ENCODE measurements around the gene GNGT1.

Gene GNGT1

GRCh38 chr7:93923942-93924341, 17.6 kb downstream of the GNGT1 start:
- H2BK5ac ChIP-seq (ENCODE audit: low read length) = no peak overlapping the region
- H3K56ac ChIP-seq (ENCODE audit: low read length) = no peak overlapping the region
- no peaks in the 10 kb centered on the region for H3K79me2 ChIP-seq (ENCODE audit: control insufficient read depth, insufficient read depth, low read length)
- H2BK15ac ChIP-seq (replicated peaks; ENCODE audit: low read depth) = no peak overlapping the region
- no peak for DNase-seq
- no peaks in the 10 kb centered on the region for H3K36me3 ChIP-seq (ENCODE audit: control insufficient read depth, insufficient read depth, low read length)
- no peak overlapping the region for H3K27ac ChIP-seq (ENCODE audit: low read depth, low read length)
- no peak overlapping the region for H4K5ac ChIP-seq (ENCODE audit: low read length)
- no peak overlapping the region for H2AK5ac ChIP-seq (ENCODE audit: low read length)
- H3K23ac ChIP-seq (ENCODE audit: low read length) = no peak overlapping the region
- no peak overlapping the region for H3K9ac ChIP-seq (ENCODE audit: low read length)
- H2BK120ac ChIP-seq (ENCODE audit: low read depth, low read length) = no peak overlapping the region
- no peak overlapping the region for H3K4me2 ChIP-seq (ENCODE audit: low read length)
- WGBS (ENCODE audit: extremely low coverage, insufficient coverage, low lambda C conversion rate) = no CpG with 5 or more reads among the region's 1 CpG
- H3K4me1 ChIP-seq (ENCODE audit: control insufficient read depth, low read depth, low read length) = peaks cover 2% of the 10 kb centered on the region
- H3K4ac ChIP-seq (ENCODE audit: low read depth, low read length) = no peak overlapping the region
- no peaks in the 10 kb centered on the region for H3K79me1 ChIP-seq (ENCODE audit: low read length)
- no peak overlapping the region for H3K18ac ChIP-seq (ENCODE audit: low read length)
- H3K27me3 ChIP-seq (ENCODE audit: insufficient read depth, low read length, poor library complexity) = no peaks in the 10 kb centered on the region
- no peak overlapping the region for H4K8ac ChIP-seq (ENCODE audit: low read depth, low read length)
- no peak overlapping the region for H3K4me3 ChIP-seq (ENCODE audit: low read length)

DNA sequence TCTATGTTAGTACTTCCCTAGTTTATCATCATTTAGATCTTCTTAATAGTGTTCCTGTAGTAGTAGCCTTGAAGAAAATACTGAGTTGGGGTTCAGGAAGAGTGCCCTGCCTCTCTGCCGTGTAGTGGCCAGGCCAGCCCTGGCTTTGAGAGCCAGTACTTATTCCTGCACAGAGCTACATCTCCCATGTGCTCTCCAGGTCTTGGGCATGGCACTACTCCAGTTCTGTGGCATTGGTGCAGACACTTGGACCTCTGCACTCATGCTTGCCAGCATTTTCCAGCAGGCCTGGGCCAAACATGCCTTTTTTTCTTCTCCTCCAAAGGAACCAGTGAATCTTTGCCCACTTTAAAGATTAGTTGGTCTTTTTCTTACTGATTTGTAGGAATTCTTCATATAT, 20.4 kb downstream of the GNGT1 start:
- H2BK120ac ChIP-seq (ENCODE audit: low read depth, low read length) = no peak overlapping the region
- H3K79me1 ChIP-seq (ENCODE audit: low read length) = no peaks in the 10 kb centered on the region
- H3K18ac ChIP-seq (ENCODE audit: low read length) = no peak overlapping the region
- no peak overlapping the region for H2BK15ac ChIP-seq (replicated peaks; ENCODE audit: low read depth)
- WGBS (ENCODE audit: extremely low coverage, insufficient coverage, low lambda C conversion rate) = no CpG with 5 or more reads among the region's 1 CpG
- H2AK5ac ChIP-seq (ENCODE audit: low read length) = no peak overlapping the region
- no peak overlapping the region for H4K5ac ChIP-seq (ENCODE audit: low read length)
- H3K56ac ChIP-seq (ENCODE audit: low read length) = no peak overlapping the region
- no peak overlapping the region for H3K9ac ChIP-seq (ENCODE audit: low read length)
- no peak overlapping the region for H3K4me2 ChIP-seq (ENCODE audit: low read length)
- H3K4me3 ChIP-seq (ENCODE audit: low read length) = no peak overlapping the region
- no peak overlapping the region for H2BK5ac ChIP-seq (ENCODE audit: low read length)
- no peaks in the 10 kb centered on the region for H3K4me1 ChIP-seq (ENCODE audit: control insufficient read depth, low read depth, low read length)
- no peaks in the 10 kb centered on the region for H3K27me3 ChIP-seq (ENCODE audit: insufficient read depth, low read length, poor library complexity)
- H3K27ac ChIP-seq (ENCODE audit: low read depth, low read length) = no peak overlapping the region
- no peak for DNase-seq
- H3K4ac ChIP-seq (ENCODE audit: low read depth, low read length) = no peak overlapping the region
- H3K23ac ChIP-seq (ENCODE audit: low read length) = no peak overlapping the region
- H3K79me2 ChIP-seq (ENCODE audit: control insufficient read depth, insufficient read depth, low read length) = no peaks in the 10 kb centered on the region
- no peak overlapping the region for H4K8ac ChIP-seq (ENCODE audit: low read depth, low read length)
- no peaks in the 10 kb centered on the region for H3K36me3 ChIP-seq (ENCODE audit: control insufficient read depth, insufficient read depth, low read length)

DNA sequence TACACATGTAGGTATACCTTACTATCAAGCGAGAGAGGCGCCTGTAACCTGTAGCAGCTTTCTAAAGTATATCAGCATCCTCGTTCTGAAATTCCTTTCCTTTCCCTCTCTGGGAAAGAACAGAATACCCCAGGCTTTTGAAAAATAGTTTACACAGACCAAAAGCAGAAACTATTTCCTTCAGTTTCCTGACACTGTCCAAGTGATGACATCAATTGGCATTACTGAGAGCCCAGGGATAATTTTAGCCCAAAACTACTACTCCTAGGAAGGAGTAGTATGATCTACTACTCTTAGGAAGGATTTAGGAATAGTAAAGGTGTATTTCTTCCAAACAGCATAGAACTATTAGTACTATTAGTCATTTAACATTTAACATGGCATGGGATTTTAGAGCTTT, 21.2 kb downstream of the GNGT1 start:
- WGBS (ENCODE audit: extremely low coverage, insufficient coverage, low lambda C conversion rate) = no CpG with 5 or more reads among the region's 3 CpGs
- no peaks in the 10 kb centered on the region for H3K79me2 ChIP-seq (ENCODE audit: control insufficient read depth, insufficient read depth, low read length)

DNA sequence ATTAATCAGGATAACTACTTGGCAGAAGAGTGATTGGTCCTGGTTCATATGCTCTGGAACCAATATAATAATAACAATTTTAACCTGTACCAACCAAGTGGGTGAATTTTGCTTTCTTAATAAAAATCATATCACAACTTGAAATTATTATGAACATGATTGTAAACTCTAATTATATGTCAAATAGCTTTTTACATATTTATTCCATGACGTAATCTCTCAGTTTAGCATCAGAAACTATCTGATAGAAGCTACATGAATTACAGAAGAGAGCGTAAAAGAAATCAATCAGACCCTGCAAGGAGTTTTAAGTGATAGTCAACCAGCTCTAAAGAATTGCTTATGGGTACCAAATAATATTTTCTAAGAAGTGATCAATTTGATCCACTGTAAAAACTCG, 25.3 kb downstream of the GNGT1 start:
- H3K56ac ChIP-seq (ENCODE audit: low read length) = no peak overlapping the region
- no peak overlapping the region for H3K18ac ChIP-seq (ENCODE audit: low read length)
- no peak overlapping the region for H2BK120ac ChIP-seq (ENCODE audit: low read depth, low read length)
- no peaks in the 10 kb centered on the region for H3K4me1 ChIP-seq (ENCODE audit: control insufficient read depth, low read depth, low read length)
- H3K4ac ChIP-seq (ENCODE audit: low read depth, low read length) = no peak overlapping the region
- WGBS (ENCODE audit: extremely low coverage, insufficient coverage, low lambda C conversion rate) = no CpG with 5 or more reads among the region's 3 CpGs
- H3K79me1 ChIP-seq (ENCODE audit: low read length) = no peaks in the 10 kb centered on the region
- H4K8ac ChIP-seq (ENCODE audit: low read depth, low read length) = no peak overlapping the region
- H3K9ac ChIP-seq (ENCODE audit: low read length) = no peak overlapping the region
- no peak overlapping the region for H2AK5ac ChIP-seq (ENCODE audit: low read length)
- H3K23ac ChIP-seq (ENCODE audit: low read length) = no peak overlapping the region
- H3K4me3 ChIP-seq (ENCODE audit: low read length) = no peak overlapping the region
- H3K79me2 ChIP-seq (ENCODE audit: control insufficient read depth, insufficient read depth, low read length) = no peaks in the 10 kb centered on the region
- H3K4me2 ChIP-seq (ENCODE audit: low read length) = no peak overlapping the region
- no peak overlapping the region for H2BK15ac ChIP-seq (replicated peaks; ENCODE audit: low read depth)
- H3K27ac ChIP-seq (ENCODE audit: low read depth, low read length) = no peak overlapping the region
- H4K5ac ChIP-seq (ENCODE audit: low read length) = no peak overlapping the region
- DNase-seq = no peak
- no peak overlapping the region for H2BK5ac ChIP-seq (ENCODE audit: low read length)
- H3K36me3 ChIP-seq (ENCODE audit: control insufficient read depth, insufficient read depth, low read length) = no peaks in the 10 kb centered on the region
- H3K27me3 ChIP-seq (ENCODE audit: insufficient read depth, low read length, poor library complexity) = no peaks in the 10 kb centered on the region

More for the DNA sequence above, 21.2 kb downstream of the GNGT1 start:
- Histone ChIP-seq H3K56ac (ENCODE audit: low read length) (no peak overlapping the region), H3K27me3 (ENCODE audit: insufficient read depth, low read length, poor library complexity) (no peaks in the 10 kb centered on the region), H2BK120ac (ENCODE audit: low read depth, low read length) (no peak overlapping the region), H3K23ac (ENCODE audit: low read length) (no peak overlapping the region), H3K27ac (ENCODE audit: low read depth, low read length) (no peak overlapping the region), H4K5ac (ENCODE audit: low read length) (no peak overlapping the region), H3K79me1 (ENCODE audit: low read length) (no peaks in the 10 kb centered on the region), H3K4me1 (ENCODE audit: control insufficient read depth, low read depth, low read length) (no peaks in the 10 kb centered on the region), H3K36me3 (ENCODE audit: control insufficient read depth, insufficient read depth, low read length) (no peaks in the 10 kb centered on the region), H3K4me2 (ENCODE audit: low read length) (no peak overlapping the region), H3K4me3 (ENCODE audit: low read length) (no peak overlapping the region), H2BK5ac (ENCODE audit: low read length) (no peak overlapping the region), H2BK15ac (replicated peaks; ENCODE audit: low read depth) (no peak overlapping the region), H3K9ac (ENCODE audit: low read length) (no peak overlapping the region), H4K8ac (ENCODE audit: low read depth, low read length) (no peak overlapping the region), H2AK5ac (ENCODE audit: low read length) (no peak overlapping the region), H3K18ac (ENCODE audit: low read length) (no peak overlapping the region), H3K4ac (ENCODE audit: low read depth, low read length) (no peak overlapping the region)
- DNase-seq = no peak

GRCh38 chr7:93933156-93933555, 26.8 kb downstream of the GNGT1 start:
- Histone ChIP-seq H3K4me3 (ENCODE audit: low read length) (no peak overlapping the region), H3K18ac (ENCODE audit: low read length) (no peak overlapping the region), H2AK5ac (ENCODE audit: low read length) (no peak overlapping the region), H3K36me3 (ENCODE audit: control insufficient read depth, insufficient read depth, low read length) (no peaks in the 10 kb centered on the region), H3K4me2 (ENCODE audit: low read length) (no peak overlapping the region), H3K79me2 (ENCODE audit: control insufficient read depth, insufficient read depth, low read length) (no peaks in the 10 kb centered on the region), H3K79me1 (ENCODE audit: low read length) (no peaks in the 10 kb centered on the region), H3K27me3 (ENCODE audit: insufficient read depth, low read length, poor library complexity) (no peaks in the 10 kb centered on the region), H4K5ac (ENCODE audit: low read length) (no peak overlapping the region), H3K4ac (ENCODE audit: low read depth, low read length) (no peak overlapping the region), H2BK15ac (replicated peaks; ENCODE audit: low read depth) (no peak overlapping the region), H3K56ac (ENCODE audit: low read length) (no peak overlapping the region), H3K9ac (ENCODE audit: low read length) (no peak overlapping the region), H4K8ac (ENCODE audit: low read depth, low read length) (no peak overlapping the region), H3K4me1 (ENCODE audit: control insufficient read depth, low read depth, low read length) (no peaks in the 10 kb centered on the region), H3K27ac (ENCODE audit: low read depth, low read length) (no peak overlapping the region), H2BK120ac (ENCODE audit: low read depth, low read length) (no peak overlapping the region), H3K23ac (ENCODE audit: low read length) (no peak overlapping the region), H2BK5ac (ENCODE audit: low read length) (no peak overlapping the region)
- no peak for DNase-seq
- no CpG with 5 or more reads among the region's 3 CpGs for WGBS (ENCODE audit: extremely low coverage, insufficient coverage, low lambda C conversion rate)

- Histone ChIP-seq H3K9ac (ENCODE audit: low read length) (no peak overlapping the region), H2BK120ac (ENCODE audit: low read depth, low read length) (no peak overlapping the region), H3K4me1 (ENCODE audit: control insufficient read depth, low read depth, low read length) (no peaks in the 10 kb centered on the region), H4K5ac (ENCODE audit: low read length) (no peak overlapping the region), H3K36me3 (ENCODE audit: control insufficient read depth, insufficient read depth, low read length) (no peaks in the 10 kb centered on the region), H2BK5ac (ENCODE audit: low read length) (no peak overlapping the region), H2AK5ac (ENCODE audit: low read length) (no peak overlapping the region), H3K4me2 (ENCODE audit: low read length) (no peak overlapping the region), H3K79me1 (ENCODE audit: low read length) (no peaks in the 10 kb centered on the region), H3K79me2 (ENCODE audit: control insufficient read depth, insufficient read depth, low read length) (no peaks in the 10 kb centered on the region), H3K23ac (ENCODE audit: low read length) (no peak overlapping the region), H3K4ac (ENCODE audit: low read depth, low read length) (no peak overlapping the region), H2BK15ac (replicated peaks; ENCODE audit: low read depth) (no peak overlapping the region), H3K27ac (ENCODE audit: low read depth, low read length) (no peak overlapping the region), H3K18ac (ENCODE audit: low read length) (no peak overlapping the region), H3K27me3 (ENCODE audit: insufficient read depth, low read length, poor library complexity) (no peaks in the 10 kb centered on the region), H3K56ac (ENCODE audit: low read length) (no peak overlapping the region), H4K8ac (ENCODE audit: low read depth, low read length) (no peak overlapping the region), H3K4me3 (ENCODE audit: low read length) (no peak overlapping the region)
- WGBS (ENCODE audit: extremely low coverage, insufficient coverage, low lambda C conversion rate) = no CpG with 5 or more reads among the region's 2 CpGs
- DNase-seq = no peak
These were observed 28.7 kb downstream of the GNGT1 start for GRCh38 chr7:93935102-93935501.

Data from mesendoderm (in vitro differentiated cells).